ENCODE measurements around the gene CABLES1.

DNA sequence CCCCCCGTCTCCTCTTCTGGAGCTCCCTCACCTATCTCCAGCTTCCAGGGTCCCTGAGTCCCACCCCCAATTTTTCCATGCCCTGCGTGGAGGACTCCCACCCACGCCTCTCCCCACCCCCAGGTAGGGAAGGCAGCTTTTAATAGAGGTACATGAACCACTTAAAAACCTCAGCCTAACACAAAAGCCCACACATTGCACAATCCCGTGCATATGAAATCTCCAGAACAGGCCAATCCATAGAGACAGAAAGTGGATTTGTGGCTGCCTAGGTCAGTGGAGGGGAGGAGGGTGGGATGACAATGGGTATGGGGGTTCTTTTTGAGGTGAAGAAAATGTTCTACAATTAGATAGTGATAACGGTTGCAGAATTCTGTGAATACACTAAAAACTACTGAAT is 145.6 kb downstream of the CABLES1 start:
- TF ChIP-seq, protein P1, sequence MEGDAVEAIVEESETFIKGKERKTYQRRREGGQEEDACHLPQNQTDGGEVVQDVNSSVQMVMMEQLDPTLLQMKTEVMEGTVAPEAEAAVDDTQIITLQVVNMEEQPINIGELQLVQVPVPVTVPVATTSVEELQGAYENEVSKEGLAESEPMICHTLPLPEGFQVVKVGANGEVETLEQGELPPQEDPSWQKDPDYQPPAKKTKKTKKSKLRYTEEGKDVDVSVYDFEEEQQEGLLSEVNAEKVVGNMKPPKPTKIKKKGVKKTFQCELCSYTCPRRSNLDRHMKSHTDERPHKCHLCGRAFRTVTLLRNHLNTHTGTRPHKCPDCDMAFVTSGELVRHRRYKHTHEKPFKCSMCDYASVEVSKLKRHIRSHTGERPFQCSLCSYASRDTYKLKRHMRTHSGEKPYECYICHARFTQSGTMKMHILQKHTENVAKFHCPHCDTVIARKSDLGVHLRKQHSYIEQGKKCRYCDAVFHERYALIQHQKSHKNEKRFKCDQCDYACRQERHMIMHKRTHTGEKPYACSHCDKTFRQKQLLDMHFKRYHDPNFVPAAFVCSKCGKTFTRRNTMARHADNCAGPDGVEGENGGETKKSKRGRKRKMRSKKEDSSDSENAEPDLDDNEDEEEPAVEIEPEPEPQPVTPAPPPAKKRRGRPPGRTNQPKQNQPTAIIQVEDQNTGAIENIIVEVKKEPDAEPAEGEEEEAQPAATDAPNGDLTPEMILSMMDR (IDR thresholded peaks at IDR 0.05; ENCODE audit: low read length) = no peak
- no peak for TF ChIP-seq EZH2 (IDR thresholded peaks at IDR 0.05; ENCODE audit: borderline replicate concordance, low read length)

Data from OCI-LY1 (cell line).